Measurements from ENCODE around the gene VSTM4.
A peak's percentile ranks its signal among the peaks of the same experiment; 100 is the strongest.

Gene VSTM4

GRCh38 chr10:49162761-49163310, 47.5 kb upstream of the VSTM4 start:
- TF ChIP-seq EZH2phosphoT487 (IDR thresholded peaks at IDR 0.05; ENCODE audit: borderline replicate concordance, low read length), result no peak
- TF ChIP-seq, protein P1, sequence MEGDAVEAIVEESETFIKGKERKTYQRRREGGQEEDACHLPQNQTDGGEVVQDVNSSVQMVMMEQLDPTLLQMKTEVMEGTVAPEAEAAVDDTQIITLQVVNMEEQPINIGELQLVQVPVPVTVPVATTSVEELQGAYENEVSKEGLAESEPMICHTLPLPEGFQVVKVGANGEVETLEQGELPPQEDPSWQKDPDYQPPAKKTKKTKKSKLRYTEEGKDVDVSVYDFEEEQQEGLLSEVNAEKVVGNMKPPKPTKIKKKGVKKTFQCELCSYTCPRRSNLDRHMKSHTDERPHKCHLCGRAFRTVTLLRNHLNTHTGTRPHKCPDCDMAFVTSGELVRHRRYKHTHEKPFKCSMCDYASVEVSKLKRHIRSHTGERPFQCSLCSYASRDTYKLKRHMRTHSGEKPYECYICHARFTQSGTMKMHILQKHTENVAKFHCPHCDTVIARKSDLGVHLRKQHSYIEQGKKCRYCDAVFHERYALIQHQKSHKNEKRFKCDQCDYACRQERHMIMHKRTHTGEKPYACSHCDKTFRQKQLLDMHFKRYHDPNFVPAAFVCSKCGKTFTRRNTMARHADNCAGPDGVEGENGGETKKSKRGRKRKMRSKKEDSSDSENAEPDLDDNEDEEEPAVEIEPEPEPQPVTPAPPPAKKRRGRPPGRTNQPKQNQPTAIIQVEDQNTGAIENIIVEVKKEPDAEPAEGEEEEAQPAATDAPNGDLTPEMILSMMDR (IDR thresholded peaks at IDR 0.05; ENCODE audit: low read depth, low read length, poor library complexity, severe bottlenecking), result no peak
- Histone ChIP-seq H3K27ac (ENCODE audit: low read depth, low read length) (no peak overlapping the region), H3K27me3 (ENCODE audit: control insufficient read depth, low read length) (0 out of 2 replicates have a peak, but pooled peaks cover under 1% of the 10 kb centered on the region), H3K4me2 (ENCODE audit: low read length) (no peak overlapping the region), H3K9me3 (ENCODE audit: control insufficient read depth, insufficient read depth, low read length) (no peaks in the 10 kb centered on the region), H3K9me2 (replicated peaks; ENCODE audit: control insufficient read depth, low read length) (no peaks in the 10 kb centered on the region), H3K4me1 (ENCODE audit: control insufficient read depth, low read length) (peaks cover 4% of the 10 kb centered on the region), H3K4me3 (ENCODE audit: low read length) (no peak overlapping the region), H3F3A (ENCODE audit: control insufficient read depth, insufficient read depth) (no peaks in the 10 kb centered on the region), H3K36me3 (ENCODE audit: control insufficient read depth, low read length) (no peaks in the 10 kb centered on the region), H4K20me1 (ENCODE audit: control insufficient read depth, insufficient read depth, low read depth, low read length) (no peaks in the 10 kb centered on the region), H3K79me2 (ENCODE audit: control insufficient read depth, low read length) (no peaks in the 10 kb centered on the region)

GRCh38 chr10:49162063-49162462, 46.7 kb upstream of the VSTM4 start:
- H3K27ac ChIP-seq (ENCODE audit: low read depth, low read length), result no peak overlapping the region
- no peaks in the 10 kb centered on the region for H4K20me1 ChIP-seq (ENCODE audit: control insufficient read depth, insufficient read depth, low read depth, low read length)
- TF ChIP-seq, protein P1 (IDR thresholded peaks at IDR 0.05; ENCODE audit: low read depth, low read length, poor library complexity, severe bottlenecking), result no peak
- TF ChIP-seq EZH2phosphoT487 (IDR thresholded peaks at IDR 0.05; ENCODE audit: borderline replicate concordance, low read length), result no peak
- H3K79me2 ChIP-seq (ENCODE audit: control insufficient read depth, low read length), result no peaks in the 10 kb centered on the region
- H3K27me3 ChIP-seq (ENCODE audit: control insufficient read depth, low read length), result peaks cover 4% of the 10 kb centered on the region; the same call in 1 of the 2 replicates
- no peak overlapping the region for H3K4me2 ChIP-seq (ENCODE audit: low read length)
- no peaks in the 10 kb centered on the region for H3K9me3 ChIP-seq (ENCODE audit: control insufficient read depth, insufficient read depth, low read length)
- no peak overlapping the region for H3K4me3 ChIP-seq (ENCODE audit: low read length)
- no peaks in the 10 kb centered on the region for H3K9me2 ChIP-seq (replicated peaks; ENCODE audit: control insufficient read depth, low read length)
- H3F3A ChIP-seq (ENCODE audit: control insufficient read depth, insufficient read depth), result no peaks in the 10 kb centered on the region
- peaks cover 4% of the 10 kb centered on the region for H3K4me1 ChIP-seq (ENCODE audit: control insufficient read depth, low read length)
- no peaks in the 10 kb centered on the region for H3K36me3 ChIP-seq (ENCODE audit: control insufficient read depth, low read length)

DNA sequence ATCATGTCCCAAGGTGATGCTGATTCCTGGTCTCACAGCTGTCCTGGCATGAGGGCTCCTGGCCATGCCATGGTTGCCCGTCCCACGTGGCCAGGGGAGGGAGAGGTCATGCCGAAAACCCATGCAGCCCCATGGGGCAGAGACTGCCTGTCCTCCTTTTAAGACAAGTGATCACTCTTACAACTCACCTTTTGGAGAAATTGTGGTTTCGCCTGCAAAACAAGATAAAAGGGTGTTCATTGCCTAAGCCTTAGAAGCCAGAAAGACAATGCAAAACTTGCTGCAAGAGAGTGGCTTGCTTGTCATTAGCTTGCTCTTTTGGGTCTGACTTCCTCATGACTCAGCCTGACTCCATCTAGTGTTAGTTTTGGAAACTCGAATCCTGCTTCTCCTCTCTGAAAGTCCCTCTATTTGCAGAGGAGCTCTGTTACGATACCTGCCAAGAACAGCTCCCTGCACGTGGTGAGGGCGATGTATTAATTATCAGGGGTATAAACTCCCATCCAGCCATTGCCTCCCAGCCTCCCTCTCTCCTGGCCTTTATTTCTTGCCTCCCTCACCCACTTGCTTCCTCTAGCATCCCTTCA, 46.2 kb upstream of the VSTM4 start:
- Histone ChIP-seq H3K36me3 (ENCODE audit: control insufficient read depth, low read length) (no peaks in the 10 kb centered on the region), H3K9me2 (replicated peaks; ENCODE audit: control insufficient read depth, low read length) (no peaks in the 10 kb centered on the region), H3K79me2 (ENCODE audit: control insufficient read depth, low read length) (no peaks in the 10 kb centered on the region), H3K4me3 (ENCODE audit: low read length) (no peak overlapping the region), H3K27me3 (ENCODE audit: control insufficient read depth, low read length) (peaks cover 4% of the 10 kb centered on the region; the same call in 1 of the 2 replicates), H3K4me1 (ENCODE audit: control insufficient read depth, low read length) (peaks cover 4% of the 10 kb centered on the region), H4K20me1 (ENCODE audit: control insufficient read depth, insufficient read depth, low read depth, low read length) (no peaks in the 10 kb centered on the region), H3K4me2 (ENCODE audit: low read length) (no peak overlapping the region), H3K9me3 (ENCODE audit: control insufficient read depth, insufficient read depth, low read length) (no peaks in the 10 kb centered on the region), H3K27ac (ENCODE audit: low read depth, low read length) (no peak overlapping the region), H3F3A (ENCODE audit: control insufficient read depth, insufficient read depth) (no peaks in the 10 kb centered on the region)
- no peak for TF ChIP-seq EZH2phosphoT487 (IDR thresholded peaks at IDR 0.05; ENCODE audit: borderline replicate concordance, low read length)
- TF ChIP-seq, protein P1 (IDR thresholded peaks at IDR 0.05; ENCODE audit: low read depth, low read length, poor library complexity, severe bottlenecking), result peak; percentile 44

Measured in DOHH2 (cell line).